Thyroid gland (tissue), 4 donors: ENCODE measurements around the gene TMC1.

Experiments
- CTCF ChIP-seq, 6 experiments: fragments of 200-600 bp in 3 of 6; fragments of 450-650 bp in 3 of 6; sonication (generic) in 3 of 6; IDR thresholded peaks; one replicate each; pipeline ENCODE4 v1.5.1; 2016 to 2019; ENCODE audit warnings: antibody characterized with exemption in 6 of 6, mild to moderate bottlenecking in 2 of 6, inconsistent platforms in 1 of 6, moderate library complexity in 1 of 6
- POLR2A ChIP-seq, 2 donors: fragments of 450-650 bp; IDR thresholded peaks; one replicate each; pipeline ENCODE4 v1.6.1; 2017; ENCODE audit warnings: antibody characterized with exemption in 2 of 2, mild to moderate bottlenecking in 2 of 2, moderate library complexity in 1 of 2

- TF ChIP-seq CTCF (IDR thresholded peaks at IDR 0.05) (no peak), POLR2A (IDR thresholded peaks at IDR 0.05) (no peak)
Observed at GRCh38 chr9:72743836-72744235, 222.4 kb downstream of the TMC1 start.
